ENCODE results near the gene SYNC.

- no peak for TF ChIP-seq CBX3 (IDR thresholded peaks at IDR 0.05; ENCODE audit: borderline replicate concordance, low read depth)
- no peak for TF ChIP-seq JUNB (IDR thresholded peaks at IDR 0.05)
These were observed 63.0 kb downstream of the SYNC start for GRCh38 chr1:32639489-32640075.

Data from GM12878 (cell line).